ENCODE measurements around the gene RMND5B. TPM values are rescaled to one million over a fixed set of nuclear protein-coding genes. Genes with fewer than 3 reads are reported as not detected.
A peak's percentile ranks its signal among the peaks of the same experiment; 100 is the strongest.

Gene RMND5B
- total RNA-seq, 1 experiment from 2014 or later: 51.3 TPM

- Histone ChIP-seq H3K27me3 (ENCODE audit: control insufficient read depth, insufficient read depth, low read length) (no peaks in the 10 kb centered on the region), H3K4me3 (ENCODE audit: insufficient read depth, low read depth, low read length) (no peak overlapping the region), H3K36me3 (replicated peaks; ENCODE audit: control insufficient read depth, insufficient read depth, low read length) (peaks cover 17% of the 10 kb centered on the region)
- no peak for DNase-seq
These were observed 6.2 kb downstream of the RMND5B start for GRCh38 chr5:178136990-178137389.

GRCh38 chr5:178137991-178138390 lies 7.2 kb downstream of the RMND5B start:
- no peak for DNase-seq
- Histone ChIP-seq H3K27me3 (ENCODE audit: control insufficient read depth, insufficient read depth, low read length) (no peaks in the 10 kb centered on the region), H3K36me3 (replicated peaks; ENCODE audit: control insufficient read depth, insufficient read depth, low read length) (peaks cover 26% of the 10 kb centered on the region), H3K4me3 (ENCODE audit: insufficient read depth, low read depth, low read length) (no peak overlapping the region)

- no peak for DNase-seq
- peaks cover 42% of the 10 kb centered on the region for H3K36me3 ChIP-seq (replicated peaks; ENCODE audit: control insufficient read depth, insufficient read depth, low read length)
- no peaks in the 10 kb centered on the region for H3K27me3 ChIP-seq (ENCODE audit: control insufficient read depth, insufficient read depth, low read length)
- H3K4me3 ChIP-seq (ENCODE audit: insufficient read depth, low read depth, low read length): no peak overlapping the region
These were observed 10.7 kb downstream of the RMND5B start for GRCh38 chr5:178141550-178141949.

DNA sequence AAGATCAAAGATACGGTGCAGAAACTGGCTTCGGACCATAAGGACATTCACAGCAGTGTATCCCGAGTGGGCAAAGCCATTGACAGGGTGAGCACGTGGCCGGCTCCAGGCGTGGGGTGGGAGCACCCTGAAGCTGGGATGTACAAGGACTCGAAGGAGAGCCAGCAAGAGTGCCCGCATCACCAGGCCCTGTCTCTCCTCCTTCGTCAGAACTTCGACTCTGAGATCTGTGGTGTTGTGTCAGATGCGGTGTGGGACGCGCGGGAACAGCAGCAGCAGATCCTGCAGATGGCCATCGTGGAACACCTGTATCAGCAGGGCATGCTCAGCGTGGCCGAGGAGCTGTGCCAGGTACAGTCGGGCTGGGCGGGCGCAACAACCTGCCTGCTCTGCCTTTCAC lies 11.8 kb downstream of the RMND5B start:
- Histone ChIP-seq H3K4me3 (ENCODE audit: insufficient read depth, low read depth, low read length) (no peak overlapping the region), H3K36me3 (replicated peaks; ENCODE audit: control insufficient read depth, insufficient read depth, low read length) (peaks cover 51% of the 10 kb centered on the region), H3K27me3 (ENCODE audit: control insufficient read depth, insufficient read depth, low read length) (no peaks in the 10 kb centered on the region)
- DNase-seq: no peak

DNA sequence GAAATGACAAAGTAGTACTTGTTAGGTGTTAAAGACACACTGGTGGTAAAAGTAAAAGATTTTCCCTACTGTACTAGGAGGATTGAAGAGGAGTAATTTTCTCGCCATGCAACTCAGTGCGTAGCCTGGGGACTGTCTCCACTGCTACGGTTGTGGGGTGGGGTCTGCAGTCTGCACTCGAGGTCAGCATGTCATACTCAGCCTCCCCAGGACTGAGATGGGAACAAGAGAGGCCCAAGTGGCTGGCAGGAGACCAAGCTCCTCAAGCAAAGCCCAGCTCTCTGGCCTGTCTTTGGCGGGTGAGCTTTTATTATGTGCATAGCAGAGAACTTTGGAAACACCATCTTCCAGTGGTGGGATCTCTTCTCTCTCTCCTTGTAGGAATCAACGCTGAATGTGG lies 12.4 kb downstream of the RMND5B start:
- no peaks in the 10 kb centered on the region for H3K27me3 ChIP-seq (ENCODE audit: control insufficient read depth, insufficient read depth, low read length)
- H3K36me3 ChIP-seq (replicated peaks; ENCODE audit: control insufficient read depth, insufficient read depth, low read length): peaks cover 54% of the 10 kb centered on the region
- H3K4me3 ChIP-seq (ENCODE audit: insufficient read depth, low read depth, low read length): no peak overlapping the region
- DNase-seq: no peak

- no peaks in the 10 kb centered on the region for H3K27me3 ChIP-seq (ENCODE audit: control insufficient read depth, insufficient read depth, low read length)
- DNase-seq: no peak
- H3K4me3 ChIP-seq (ENCODE audit: insufficient read depth, low read depth, low read length): no peak overlapping the region
- peaks cover 60% of the 10 kb centered on the region for H3K36me3 ChIP-seq (replicated peaks; ENCODE audit: control insufficient read depth, insufficient read depth, low read length)
These were observed 13.1 kb downstream of the RMND5B start for GRCh38 chr5:178143901-178144300.

- Histone ChIP-seq H3K4me3 (ENCODE audit: insufficient read depth, low read depth, low read length) (no peak overlapping the region), H3K36me3 (replicated peaks; ENCODE audit: control insufficient read depth, insufficient read depth, low read length) (peaks cover 69% of the 10 kb centered on the region), H3K27me3 (ENCODE audit: control insufficient read depth, insufficient read depth, low read length) (no peaks in the 10 kb centered on the region)
- DNase-seq: peak; percentile 94
These were observed 15.4 kb downstream of the RMND5B start for GRCh38 chr5:178145965-178146820.

- Histone ChIP-seq H3K4me3 (ENCODE audit: insufficient read depth, low read depth, low read length) (no peak overlapping the region), H3K36me3 (replicated peaks; ENCODE audit: control insufficient read depth, insufficient read depth, low read length) (peaks cover 67% of the 10 kb centered on the region), H3K27me3 (ENCODE audit: control insufficient read depth, insufficient read depth, low read length) (no peaks in the 10 kb centered on the region)
- no peak for DNase-seq
These were observed 16.6 kb downstream of the RMND5B start for GRCh38 chr5:178147406-178147805.

DNA sequence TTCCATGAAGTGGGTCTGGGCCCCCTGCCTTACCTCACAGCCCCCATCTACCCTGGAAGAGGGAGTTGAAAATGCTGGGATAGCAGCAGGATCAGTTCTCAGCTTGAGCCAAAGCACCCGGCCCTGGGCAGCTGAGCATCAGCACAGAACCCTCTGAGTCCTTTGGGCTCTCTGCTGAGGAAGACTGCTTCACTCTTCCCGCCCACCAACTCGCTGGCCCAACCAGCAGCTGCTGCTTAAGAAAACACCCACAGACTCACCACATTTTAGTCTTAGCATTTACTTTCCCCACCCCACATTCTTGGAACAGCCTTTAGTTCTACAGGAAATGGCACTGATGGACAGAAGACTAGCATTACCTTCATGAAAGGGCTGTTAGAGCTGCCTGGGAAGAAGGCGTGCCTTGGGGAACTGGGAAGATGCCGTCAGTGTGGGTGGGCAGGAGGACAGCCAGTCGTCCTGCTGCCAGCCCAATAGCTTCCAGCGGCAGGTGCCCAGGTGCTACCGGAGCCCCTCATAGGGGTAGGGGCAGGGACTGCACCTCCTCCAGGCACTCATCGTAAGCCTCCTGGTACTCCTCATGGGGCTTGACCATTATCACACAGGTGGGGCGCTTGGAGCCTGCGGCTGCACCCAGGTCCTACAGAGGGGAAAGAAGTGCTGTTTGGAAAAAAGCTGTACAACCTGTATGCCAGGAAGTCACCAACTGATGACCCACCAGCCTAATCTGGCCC lies 18.6 kb downstream of the RMND5B start:
- Histone ChIP-seq H3K36me3 (replicated peaks; ENCODE audit: control insufficient read depth, insufficient read depth, low read length) (peaks cover 52% of the 10 kb centered on the region), H3K4me3 (ENCODE audit: insufficient read depth, low read depth, low read length) (no peak overlapping the region), H3K27me3 (ENCODE audit: control insufficient read depth, insufficient read depth, low read length) (no peaks in the 10 kb centered on the region)
- no peak for DNase-seq

DNA sequence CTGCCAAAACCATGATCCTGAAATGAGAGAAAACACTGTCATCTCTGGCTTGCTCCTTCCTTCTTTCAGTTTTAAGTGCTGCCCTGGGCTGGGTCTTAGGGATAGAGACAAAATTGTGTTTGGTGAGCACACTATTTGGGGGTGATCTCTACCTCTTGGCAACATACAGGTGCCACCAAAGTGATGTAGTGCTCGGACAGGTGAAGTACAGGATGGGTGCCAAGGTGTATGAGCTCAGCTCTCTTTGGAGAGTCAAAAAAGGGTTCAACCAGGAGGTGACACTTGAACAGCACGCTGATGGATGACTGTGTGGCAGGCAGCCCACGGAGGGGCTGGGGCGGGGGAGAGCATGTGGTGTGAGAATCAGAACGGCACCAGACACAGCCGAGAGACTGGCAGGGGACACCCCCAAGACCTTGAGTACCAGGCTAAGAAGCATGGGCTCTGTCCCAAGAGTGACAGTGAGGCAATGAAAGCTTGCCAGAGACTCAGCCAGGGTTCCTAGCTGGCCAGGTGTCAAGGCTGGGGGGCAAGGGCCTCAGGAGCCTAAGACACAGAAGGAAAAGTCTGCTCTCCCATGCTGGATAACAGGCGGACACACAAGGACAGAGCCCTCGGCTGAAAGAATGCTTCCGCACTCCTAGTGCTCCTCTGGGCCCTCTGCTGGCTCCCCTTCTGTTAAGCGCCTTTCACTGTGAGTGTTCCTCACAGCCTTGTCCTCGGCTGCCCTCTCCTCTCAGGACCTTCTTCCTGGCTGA lies 20.3 kb downstream of the RMND5B start:
- H3K4me3 ChIP-seq (ENCODE audit: insufficient read depth, low read depth, low read length): no peak overlapping the region
- peaks cover 46% of the 10 kb centered on the region for H3K36me3 ChIP-seq (replicated peaks; ENCODE audit: control insufficient read depth, insufficient read depth, low read length)
- DNase-seq: no peak
- H3K27me3 ChIP-seq (ENCODE audit: control insufficient read depth, insufficient read depth, low read length): no peaks in the 10 kb centered on the region

GRCh38 chr5:178152491-178153444 lies 22.0 kb downstream of the RMND5B start:
- Histone ChIP-seq H3K27me3 (ENCODE audit: control insufficient read depth, insufficient read depth, low read length) (no peaks in the 10 kb centered on the region), H3K36me3 (replicated peaks; ENCODE audit: control insufficient read depth, insufficient read depth, low read length) (peaks cover 29% of the 10 kb centered on the region), H3K4me3 (ENCODE audit: insufficient read depth, low read depth, low read length) (peak overlapping the region; percentile 85)
- DNase-seq: peak; percentile 63

- H3K27me3 ChIP-seq (ENCODE audit: control insufficient read depth, insufficient read depth, low read length): no peaks in the 10 kb centered on the region
- DNase-seq: peak; percentile 99
These were observed 22.9 kb downstream of the RMND5B start, which contains the start of gene NHP2 for GRCh38 chr5:178153530-178154340. Gene NHP2, minus strand, starts transcription at chr5:178153885. Its CDS starts 68 bp downstream, at chr5:178153817.

GRCh38 chr5:178155065-178155464 lies 24.3 kb downstream of the RMND5B start:
- Histone ChIP-seq H3K4me3 (ENCODE audit: insufficient read depth, low read depth, low read length) (no peak overlapping the region), H3K36me3 (replicated peaks; ENCODE audit: control insufficient read depth, insufficient read depth, low read length) (peaks cover 11% of the 10 kb centered on the region), H3K27me3 (ENCODE audit: control insufficient read depth, insufficient read depth, low read length) (no peaks in the 10 kb centered on the region)
- DNase-seq: no peak

More at GRCh38 chr5:178153530-178154340, 22.9 kb downstream of the RMND5B start, which contains the start of gene NHP2:
- Histone ChIP-seq H3K4me3 (ENCODE audit: insufficient read depth, low read depth, low read length) (peak within 1 kb of the TSS; percentile 85), H3K36me3 (replicated peaks; ENCODE audit: control insufficient read depth, insufficient read depth, low read length) (peaks cover 20% of the 10 kb centered on the region)
